Common myeloid progenitor, CD34-positive (primary cell): ENCODE measurements around the gene SLC38A10.

Experiments
- CTCF ChIA-PET: fragments of 350-600 bp; sonication (Branson Sonifier 250); formaldehyde crosslinking; loops from one replicate; lab custom pipeline; 2021; ENCODE audit warnings: antibody characterized with exemption; lab: Charles Lee
- POLR2A ChIA-PET: fragments of 350-600 bp; sonication (Branson Sonifier 250); formaldehyde crosslinking; loops from one replicate; lab custom pipeline; 2021; ENCODE audit warnings: antibody characterized with exemption; lab: Charles Lee
- DNase-seq, 3 donors: peaks; one replicate each; pipeline versions ENCODE4 v3.0.0 to v3.0.0-alpha.2; 2013
- H3K27ac ChIP-seq, 2 experiments: 1 replicate in 1 of 2; 2 replicates in 1 of 2; pipeline ENCODE4 v1.7.0; 2013; ENCODE audit warnings: inconsistent platforms in 2 of 2, low read length in 2 of 2, mild to moderate bottlenecking in 2 of 2, low read depth in 1 of 2, moderate library complexity in 1 of 2; ENCODE audit not compliant: severe bottlenecking in 2 of 2, insufficient read depth in 1 of 2, poor library complexity in 1 of 2
- H3K27me3 ChIP-seq, 5 experiments: replicated peaks in 2 of 5; 1 replicate in 3 of 5; 2 replicates in 2 of 5; pipeline versions ENCODE4 v1.6.1 to v1.7.0; 2013; ENCODE audit warnings: low read length in 4 of 5, mild to moderate bottlenecking in 2 of 5, moderate library complexity in 2 of 5, inconsistent platforms in 1 of 5; ENCODE audit not compliant: insufficient read depth in 5 of 5, control insufficient read depth in 4 of 5
- H3K36me3 ChIP-seq, 4 experiments: 1 replicate in 2 of 4; 2 replicates in 2 of 4; pipeline versions ENCODE4 v1.6.1 to v1.7.0; 2013; ENCODE audit warnings: low read length in 3 of 4, control low read depth in 1 of 4, mild to moderate bottlenecking in 1 of 4; ENCODE audit not compliant: control insufficient read depth in 4 of 4, insufficient read depth in 4 of 4
- H3K4me1 ChIP-seq, 4 experiments: 1 replicate in 3 of 4; 2 replicates in 1 of 4; pipeline versions ENCODE4 v1.6.1 to v1.7.1; 2013; ENCODE audit warnings: low read length in 3 of 4, mild to moderate bottlenecking in 3 of 4, control low read depth in 1 of 4, inconsistent platforms in 1 of 4, moderate library complexity in 1 of 4; ENCODE audit not compliant: control insufficient read depth in 4 of 4, insufficient read depth in 4 of 4; ENCODE audit errors: control extremely low read depth in 1 of 4
- H3K4me3 ChIP-seq, 7 experiments: 1 replicate in 4 of 7; 2 replicates in 3 of 7; pipeline versions ENCODE4 v1.5.1 to v1.7.0; 2013; ENCODE audit warnings: mild to moderate bottlenecking in 7 of 7, low read length in 6 of 7, moderate library complexity in 6 of 7, inconsistent platforms in 2 of 7, low read depth in 2 of 7, control low read depth in 1 of 7; ENCODE audit not compliant: insufficient read depth in 4 of 7, control insufficient read depth in 1 of 7; ENCODE audit errors: extremely low read depth in 1 of 7
- H3K9me3 ChIP-seq, 5 experiments: 1 replicate in 4 of 5; 2 replicates in 1 of 5; pipeline versions ENCODE4 v1.6.1 to v1.7.1; 2013; ENCODE audit warnings: low read length in 4 of 5, mild to moderate bottlenecking in 2 of 5, inconsistent platforms in 1 of 5, low read depth in 1 of 5, moderate library complexity in 1 of 5; ENCODE audit not compliant: control insufficient read depth in 4 of 5, insufficient read depth in 2 of 5; ENCODE audit errors: control extremely low read depth in 1 of 5
- WGBS: methylation state at CpG from one replicate; pipeline ENCODE4 v1.1.5; 2013; ENCODE audit not compliant: insufficient coverage; 5-methylcytosine and 5-hydroxymethylcytosine counted together

Gene SLC38A10

GRCh38 chr17:81334987-81335772 is 40.1 kb upstream of the SLC38A10 start:
- no peak for DNase-seq
- Histone ChIP-seq H3K27me3 (peaks cover 0 to 35% (median 14%) of the 10 kb centered on the region in 5 experiments), H3K4me3 (no peak overlapping the region), H3K9me3 (no peaks in the 10 kb centered on the region), H3K4me1 (peaks cover 0 to 10% (median 0%) of the 10 kb centered on the region in 4 experiments), H3K27ac (no peak overlapping the region), H3K36me3 (no peaks in the 10 kb centered on the region)
- ChIA-PET CTCF (interaction anchor here (1.1 to 1.4 kb wide), 2 partner anchors 12 to 95 kb away, joined by 3 to 4 read pairs; no protein-coding TSS in a partner anchor), POLR2A (no interaction called here)
- 96% methylated on average over 10 of the region's 14 CpGs for WGBS

GRCh38 chr17:81334391-81334901 is 39.3 kb upstream of the SLC38A10 start:
- DNase-seq: no peak

GRCh38 chr17:81333616-81334368 is 38.7 kb upstream of the SLC38A10 start:
- H3K4me3 ChIP-seq: no peak overlapping the region
- H3K4me1 ChIP-seq: peaks cover 0 to 16% (median 6%) of the 10 kb centered on the region in 4 experiments
- 82% methylated on average over 16 of the region's 24 CpGs for WGBS
- POLR2A ChIA-PET: no interaction called here
- no peak overlapping the region for H3K27ac ChIP-seq
- no peak for DNase-seq
- CTCF ChIA-PET: no interaction called here
- no peaks in the 10 kb centered on the region for H3K36me3 ChIP-seq
- peaks cover 0 to 22% (median 9%) of the 10 kb centered on the region in 5 experiments for H3K27me3 ChIP-seq
- H3K9me3 ChIP-seq: no peaks in the 10 kb centered on the region

More at GRCh38 chr17:81334391-81334901, 39.3 kb upstream of the SLC38A10 start:
- ChIA-PET CTCF (interaction anchor here (1.1 to 1.4 kb wide), 2 partner anchors 11 to 95 kb away, joined by 3 to 4 read pairs; no protein-coding TSS in a partner anchor), POLR2A (no interaction called here)
- Histone ChIP-seq H3K9me3 (no peaks in the 10 kb centered on the region), H3K4me3 (no peak overlapping the region), H3K36me3 (no peaks in the 10 kb centered on the region), H3K4me1 (peaks cover 0 to 13% (median 4%) of the 10 kb centered on the region in 4 experiments), H3K27ac (no peak overlapping the region), H3K27me3 (peaks cover 0 to 27% (median 13%) of the 10 kb centered on the region in 5 experiments)
- 95% methylated on average over 10 of the region's 12 CpGs for WGBS

DNA sequence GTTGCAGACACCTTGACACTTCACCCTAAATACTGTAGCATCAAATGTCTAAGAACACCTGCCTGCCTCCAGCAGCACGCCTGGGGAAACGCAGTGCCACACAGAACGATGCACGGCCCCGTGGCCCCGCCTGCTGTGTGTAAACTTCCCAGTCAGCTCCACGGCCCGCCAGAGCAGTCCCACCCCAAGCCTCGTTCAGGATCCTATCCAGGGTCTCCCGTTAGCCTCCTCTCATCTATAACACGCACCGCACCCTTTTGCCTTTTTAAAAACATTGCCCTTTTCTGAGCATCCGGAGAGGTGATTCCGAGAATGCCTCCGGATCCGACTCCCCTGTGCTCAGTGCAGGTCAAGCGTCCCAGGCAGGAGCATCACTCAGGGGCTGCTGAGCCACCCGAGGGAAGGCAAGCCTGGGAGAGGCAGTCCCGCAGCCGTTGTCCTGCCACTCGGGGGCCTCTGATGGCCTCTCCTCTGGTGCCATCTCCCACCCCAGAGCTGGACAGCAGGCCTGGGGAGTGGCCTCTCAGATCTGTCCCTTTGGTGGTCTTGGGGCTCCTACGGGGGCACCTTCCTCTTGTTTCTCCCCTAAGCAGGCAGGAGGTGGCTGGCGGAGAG is 37.9 kb upstream of the SLC38A10 start:
- ChIA-PET POLR2A (no interaction called here), CTCF (no interaction called here)
- H3K27me3 ChIP-seq: peaks cover 0 to 16% (median 9%) of the 10 kb centered on the region in 5 experiments
- no peaks in the 10 kb centered on the region for H3K9me3 ChIP-seq
- H3K4me1 ChIP-seq: peaks cover 0 to 19% (median 6%) of the 10 kb centered on the region in 4 experiments
- WGBS: 79% methylated on average over 22 of the region's 23 CpGs
- no peak overlapping the region for H3K4me3 ChIP-seq
- no peak for DNase-seq
- H3K36me3 ChIP-seq: no peaks in the 10 kb centered on the region
- H3K27ac ChIP-seq: no peak overlapping the region

DNA sequence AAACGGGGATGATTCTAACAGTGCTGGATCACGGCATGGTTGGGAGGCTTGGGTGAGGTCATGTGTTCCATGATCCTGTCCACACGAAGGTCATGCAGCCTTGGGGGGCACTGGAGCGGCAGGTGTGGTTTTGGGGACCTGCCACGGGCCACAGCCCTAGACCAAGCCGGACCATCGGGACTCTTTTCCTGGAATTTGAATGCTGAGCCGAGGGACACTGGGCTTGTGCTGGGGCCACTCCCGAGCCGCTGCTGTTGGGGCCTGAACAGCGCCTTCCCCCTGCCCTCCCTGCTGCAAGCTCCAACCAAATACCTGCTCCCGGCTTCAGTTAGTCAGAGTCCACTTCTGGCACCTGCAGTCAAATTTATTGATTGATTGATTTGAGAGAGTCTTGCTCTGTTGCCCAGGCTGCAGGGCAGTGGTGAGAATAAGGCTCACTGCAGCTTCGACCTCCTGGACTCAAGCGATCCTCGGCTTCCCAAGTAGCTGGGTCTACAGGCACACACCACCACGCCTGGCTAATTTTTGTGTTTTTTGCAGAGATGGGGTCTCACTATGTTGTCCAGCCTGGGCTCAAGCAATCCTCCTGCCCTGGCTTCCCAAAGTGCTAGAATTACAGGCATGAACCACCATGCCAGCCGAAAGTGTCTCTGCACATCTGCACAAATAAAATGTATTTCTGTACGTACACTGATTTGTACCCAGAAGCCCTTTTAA is 37.2 kb upstream of the SLC38A10 start:
- no peak for DNase-seq
- Histone ChIP-seq H3K4me1 (peaks cover 0 to 20% (median 6%) of the 10 kb centered on the region in 4 experiments), H3K27me3 (peaks cover 0 to 16% (median 9%) of the 10 kb centered on the region in 5 experiments), H3K27ac (no peak overlapping the region), H3K9me3 (no peaks in the 10 kb centered on the region), H3K4me3 (no peak overlapping the region), H3K36me3 (no peaks in the 10 kb centered on the region)
- 95% methylated on average over 18 of the region's 18 CpGs for WGBS
- CTCF ChIA-PET: no interaction called here
- POLR2A ChIA-PET: no interaction called here

GRCh38 chr17:81331527-81332043 is 36.5 kb upstream of the SLC38A10 start:
- Histone ChIP-seq H3K9me3 (no peaks in the 10 kb centered on the region), H3K4me1 (peaks cover 0 to 22% (median 7%) of the 10 kb centered on the region in 4 experiments)

More at GRCh38 chr17:81331527-81332043, 36.5 kb upstream of the SLC38A10 start:
- CTCF ChIA-PET: no interaction called here
- Histone ChIP-seq H3K27ac (no peak overlapping the region), H3K27me3 (peaks cover 0 to 16% (median 9%) of the 10 kb centered on the region in 5 experiments), H3K36me3 (no peaks in the 10 kb centered on the region), H3K4me3 (no peak overlapping the region)
- POLR2A ChIA-PET: no interaction called here
- DNase-seq: no peak
- WGBS: 96% methylated on average over 10 of the region's 17 CpGs
